SU-DHL-6 (cell line): ENCODE data around the gene PCYOX1L.
A peak's percentile ranks its signal among the peaks of the same experiment; 100 is the strongest.

ENCODE experiments used
- H2AFZ ChIP-seq: fragments of 200-600 bp; sonication (generic); 2 replicates; pipeline ENCODE4 v1.6.1; 2014; ENCODE audit warnings: low read depth, mild to moderate bottlenecking, moderate library complexity, mixed read lengths, antibody characterized with exemption, low read length; ENCODE audit not compliant: severe bottlenecking
- H3F3A ChIP-seq: fragments of 200-600 bp; shearing (Covaris generic); 2 replicates; pipeline ENCODE4 v1.6.0; 2016; ENCODE audit warnings: antibody characterized with exemption, mild to moderate bottlenecking; ENCODE audit not compliant: insufficient read depth
- H3K27ac ChIP-seq: fragments of 200-600 bp; sonication (generic); 2 replicates; pipeline ENCODE4 v1.5.1; 2016; ENCODE audit warnings: low read depth, mild to moderate bottlenecking, low read length, moderate library complexity, mixed read lengths
- H3K27me3 ChIP-seq: fragments of 200-600 bp; sonication (generic), shearing (Covaris generic); 2 replicates; pipeline ENCODE4 v1.6.0; 2014; ENCODE audit warnings: mild to moderate bottlenecking, low read length
- H3K36me3 ChIP-seq: fragments of 200-600 bp; sonication (generic); 2 replicates; pipeline ENCODE4 v1.6.1; 2014; ENCODE audit warnings: mild to moderate bottlenecking, low read length, mixed read lengths
- H3K4me2 ChIP-seq: fragments of 300-600, 200-600 bp; shearing (Covaris generic), sonication (generic); 2 replicates; pipeline ENCODE4 v1.6.0; 2014; ENCODE audit warnings: low read length, low read depth, mild to moderate bottlenecking; ENCODE audit not compliant: poor library complexity, severe bottlenecking
- H3K4me3 ChIP-seq: fragments of 200-600 bp; sonication (generic); 2 replicates; pipeline ENCODE4 v1.5.1; 2014; ENCODE audit warnings: antibody characterized with exemption, low read length, mild to moderate bottlenecking, mixed read lengths; ENCODE audit not compliant: insufficient read depth, poor library complexity, severe bottlenecking
- H3K79me2 ChIP-seq: fragments of 200-600 bp; sonication (generic); 2 replicates; pipeline ENCODE4 v1.6.1; 2014; ENCODE audit warnings: mild to moderate bottlenecking, low read length, moderate library complexity; ENCODE audit not compliant: insufficient read depth
- H3K9ac ChIP-seq: fragments of 200-600 bp; sonication (generic); 2 replicates; pipeline ENCODE4 v1.7.0; 2014; ENCODE audit warnings: mild to moderate bottlenecking, low read length
- H3K9me2 ChIP-seq: fragments of 200-600 bp; sonication (generic); replicated peaks from 2 replicates; pipeline ENCODE4 v1.6.1; 2014; ENCODE audit warnings: low read length; ENCODE audit not compliant: insufficient read depth
- H3K9me3 ChIP-seq: fragments of 200-600 bp; sonication (generic); 2 replicates; pipeline ENCODE4 v1.6.1; 2014; ENCODE audit warnings: low read length, mixed read lengths; ENCODE audit not compliant: insufficient read depth
- H4K20me1 ChIP-seq: fragments of 200-600 bp; sonication (generic); 2 replicates; pipeline ENCODE4 v1.6.1; 2014; ENCODE audit warnings: low read depth, mild to moderate bottlenecking, antibody characterized with exemption, low read length, moderate library complexity, mixed read lengths
- CTCF ChIP-seq: fragments of 200-600 bp; sonication (generic); IDR thresholded peaks from one replicate; pipeline ENCODE4 v1.5.1; 2017; ENCODE audit warnings: antibody characterized with exemption, mild to moderate bottlenecking, low read length, moderate library complexity; ENCODE audit not compliant: insufficient read depth, poor library complexity, severe bottlenecking
- EZH2phosphoT487 ChIP-seq: fragments of 200-600 bp; sonication (generic), shearing (Covaris generic); conservative IDR thresholded peaks from 2 replicates; pipeline ENCODE4 v1.6.1; 2018; ENCODE audit warnings: mild to moderate bottlenecking, antibody characterized with exemption, low read length, moderate library complexity, mixed read lengths

PCYOX1L gene

GRCh38 chr5:149358868-149359495 is 1.1 kb downstream of the PCYOX1L start:
- Histone ChIP-seq H3K4me2 (peak overlapping the region; percentile 68), H3K27me3 (no peaks in the 10 kb centered on the region), H3K4me3 (peak overlapping the region; percentile 82), H3K36me3 (no peaks in the 10 kb centered on the region), H4K20me1 (no peaks in the 10 kb centered on the region), H3K27ac (no peak overlapping the region), H3F3A (peaks cover 7% of the 10 kb centered on the region; the same call in 1 of the 2 replicates), H3K9me3 (no peaks in the 10 kb centered on the region), H3K9me2 (no peaks in the 10 kb centered on the region), H3K79me2 (peaks cover 28% of the 10 kb centered on the region), H2AFZ (no peak overlapping the region), H3K9ac (peak overlapping the region; percentile 95)
- TF ChIP-seq EZH2phosphoT487, result no peak
- TF ChIP-seq CTCF, result no peak

DNA sequence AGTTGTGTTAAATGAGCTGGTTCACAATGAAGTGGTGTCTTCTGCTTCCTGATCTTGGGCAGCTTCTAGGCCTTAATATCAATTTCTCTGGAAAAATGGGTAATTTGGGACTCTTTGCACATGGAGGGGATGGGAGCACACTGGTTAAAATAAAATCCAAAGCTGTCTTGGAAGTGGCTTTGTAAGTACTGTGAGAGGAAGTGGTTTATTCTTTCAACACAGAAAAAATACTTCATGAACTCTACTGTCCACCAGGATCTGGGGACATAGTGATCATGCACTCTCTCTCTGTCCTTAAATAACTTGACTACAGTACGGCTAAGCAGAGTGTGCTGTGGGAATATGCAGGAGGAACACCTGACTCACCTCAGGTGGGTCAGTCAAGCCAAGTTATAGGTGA is 2.4 kb downstream of the PCYOX1L start:
- Histone ChIP-seq H3F3A (peaks cover 5% of the 10 kb centered on the region; the same call in 1 of the 2 replicates), H3K79me2 (peaks cover 27% of the 10 kb centered on the region), H2AFZ (no peak overlapping the region), H3K27ac (no peak overlapping the region), H4K20me1 (no peaks in the 10 kb centered on the region), H3K27me3 (no peaks in the 10 kb centered on the region), H3K36me3 (no peaks in the 10 kb centered on the region), H3K4me3 (no peak overlapping the region), H3K9me2 (no peaks in the 10 kb centered on the region), H3K9me3 (no peaks in the 10 kb centered on the region), H3K9ac (no peak overlapping the region), H3K4me2 (no peak overlapping the region)
- no peak for TF ChIP-seq CTCF
- no peak for TF ChIP-seq EZH2phosphoT487

- Histone ChIP-seq H3K9ac (no peak overlapping the region), H3K4me3 (no peak overlapping the region), H3K9me3 (no peaks in the 10 kb centered on the region), H2AFZ (no peak overlapping the region), H3K27me3 (no peaks in the 10 kb centered on the region), H3K4me2 (no peak overlapping the region), H3K36me3 (no peaks in the 10 kb centered on the region), H3K79me2 (peaks cover 12% of the 10 kb centered on the region), H4K20me1 (no peaks in the 10 kb centered on the region), H3K9me2 (no peaks in the 10 kb centered on the region), H3K27ac (no peak overlapping the region), H3F3A (no peaks in the 10 kb centered on the region)
- TF ChIP-seq CTCF (no peak), EZH2phosphoT487 (no peak)
Measured at GRCh38 chr5:149362541-149362940, 4.7 kb downstream of the PCYOX1L start.
